ENCODE results near the gene MEGF9. TPM values are rescaled to one million over a fixed set of nuclear protein-coding genes. Genes with fewer than 3 reads are reported as not detected.

MEGF9 gene
- total and polyA plus RNA-seq, 2 donors (not counting 3 experiments of a cell fraction or from before 2014, with no cell fraction given): 4.0 to 13.0 TPM

- Histone ChIP-seq H3K36me3 (ENCODE audit: control insufficient read depth in 2 of 2, extremely low read depth in 1 of 2, insufficient read depth in 2 of 2, low read length in 2 of 2) (no peaks in the 10 kb centered on the region), H3K4me2 (ENCODE audit: insufficient read depth, low read length) (no peak overlapping the region), H3K4me1 (ENCODE audit: control insufficient read depth, extremely low read depth, insufficient read depth, low read length) (peaks cover 19% of the 10 kb centered on the region), H4K20me1 (replicated peaks; ENCODE audit: control insufficient read depth, extremely low read depth, insufficient read depth, low read length) (no peaks in the 10 kb centered on the region), H2AFZ (ENCODE audit: low read depth, low read length) (no peak overlapping the region), H3K79me2 (ENCODE audit: control insufficient read depth, insufficient read depth, low read length) (peaks cover 2% of the 10 kb centered on the region), H3K27me3 (ENCODE audit: control insufficient read depth in 2 of 2, insufficient read depth in 2 of 2, low read length in 2 of 2) (no peaks in the 10 kb centered on the region), H3K27ac (ENCODE audit: insufficient read depth, low read depth, low read length) (no peak overlapping the region), H3K9ac (replicated peaks; ENCODE audit: extremely low read depth, insufficient read depth, low read length) (no peak overlapping the region), H3K4me3 (replicated peaks in 1 of 3; ENCODE audit: insufficient read depth in 1 of 3, low read depth in 1 of 3, low read length in 3 of 3) (no peak overlapping the region), H3K9me3 (replicated peaks; ENCODE audit: control insufficient read depth, insufficient read depth, low read length) (no peaks in the 10 kb centered on the region), H3K9me1 (replicated peaks; ENCODE audit: control insufficient read depth, extremely low read depth, insufficient read depth, low read length) (no peaks in the 10 kb centered on the region)
- intact Hi-C loops (cut with micrococcal nuclease): loop anchor here (5.0 kb wide), 1 partner anchor 93 kb away; no protein-coding TSS in a partner anchor
- TF ChIP-seq CTCF (IDR thresholded peaks at IDR 0.05; ENCODE audit: extremely low read depth in 1 of 2, insufficient read depth in 1 of 2, low read depth in 1 of 2, low read length in 2 of 2): no peak
- no peak for TF ChIP-seq GATA2 (IDR thresholded peaks at IDR 0.05; ENCODE audit: insufficient read depth, insufficient read length, low read depth, low read length)
- ChIA-PET POLR2A (no interaction called here), CTCF (interaction anchor here (3.7 kb wide), 1 partner anchor 90 kb away, joined by 28 read pairs; no protein-coding TSS in a partner anchor)
- dilution Hi-C loops (cut with MboI; ENCODE audit: extremely low pct_ligation_motif_present, low sequenced_read_pairs): no loop called here
- FAIRE-seq: peak; percentile 18
- peak; percentile 35 for DNase-seq (ENCODE audit: low read depth, low spot score)
- BruUV-seq (replicated peaks): no TSS peak
These were observed 3.9 kb downstream of the MEGF9 start for GRCh38 chr9:120710110-120710981.
